NCI-H748 (cell line): ENCODE measurements around the gene TP53BP1.

Source experiments
- DNase-seq: peaks from one replicate; lab custom pipeline; 2025; ENCODE audit not compliant: unreplicated experiment; lab: John Stamatoyannopoulos, UW

TP53BP1 gene

GRCh38 chr15:43370310-43370974, 122.5 kb downstream of the TP53BP1 start:
- peak; percentile 50 for DNase-seq

GRCh38 chr15:43361313-43361903, 131.5 kb downstream of the TP53BP1 start:
- DNase-seq = no peak

- DNase-seq = no peak
These were observed 132.1 kb downstream of the TP53BP1 start for GRCh38 chr15:43360821-43361220.
